Endothelial cell of hepatic sinusoid (primary cell): ENCODE results near the gene RALGAPA1.

Experiments
- in situ Hi-C: cut with HindIII; loops from 2 replicates; pipeline ENCODE4 v1.10.0; 2017; ENCODE audit warnings: low sequenced_read_pairs

RALGAPA1 gene

GRCh38 chr14:35704793-35705493, 104.2 kb downstream of the RALGAPA1 start:
- in situ Hi-C loops = no loop called here

GRCh38 chr14:35701531-35701930, 107.6 kb downstream of the RALGAPA1 start:
- in situ Hi-C loops = no loop called here

- in situ Hi-C loops = loop anchor here (25.0 kb wide), 1 partner anchor 113 kb away; no protein-coding TSS in a partner anchor
Observed at GRCh38 chr14:35699791-35700444, 109.2 kb downstream of the RALGAPA1 start.

- in situ Hi-C loops = loop anchor here (25.0 kb wide), 1 partner anchor 109 kb away; no protein-coding TSS in a partner anchor
Observed at GRCh38 chr14:35696575-35696974, 112.5 kb downstream of the RALGAPA1 start.

GRCh38 chr14:35696119-35696518, 113.0 kb downstream of the RALGAPA1 start:
- in situ Hi-C loops = loop anchor here (25.0 kb wide), 1 partner anchor 109 kb away; no protein-coding TSS in a partner anchor

- in situ Hi-C loops = loop anchor here (25.0 kb wide), 1 partner anchor 108 kb away; no protein-coding TSS in a partner anchor
Observed at GRCh38 chr14:35695647-35696046, 113.4 kb downstream of the RALGAPA1 start.

- in situ Hi-C loops = loop anchor here (25.0 kb wide), 1 partner anchor 108 kb away; no protein-coding TSS in a partner anchor
Observed at GRCh38 chr14:35695072-35695471, 114.0 kb downstream of the RALGAPA1 start.

GRCh38 chr14:35689000-35689460, 120.1 kb downstream of the RALGAPA1 start:
- in situ Hi-C loops = loop anchor here (5.0 to 25.0 kb wide), 2 partner anchors 102 to 247 kb away; no protein-coding TSS in a partner anchor

- in situ Hi-C loops = loop anchor here (5.0 to 25.0 kb wide), 2 partner anchors 101 to 246 kb away; no protein-coding TSS in a partner anchor
Observed at GRCh38 chr14:35688126-35688826, 120.8 kb downstream of the RALGAPA1 start.

GRCh38 chr14:35687335-35687939, 121.7 kb downstream of the RALGAPA1 start:
- in situ Hi-C loops = loop anchor here (5.0 to 25.0 kb wide), 2 partner anchors 100 to 245 kb away; no protein-coding TSS in a partner anchor

GRCh38 chr14:35683688-35684087, 125.4 kb downstream of the RALGAPA1 start:
- in situ Hi-C loops = loop anchor here (25.0 kb wide), 1 partner anchor 96 kb away; no protein-coding TSS in a partner anchor

- in situ Hi-C loops = loop anchor here (25.0 kb wide), 1 partner anchor 96 kb away; no protein-coding TSS in a partner anchor
Observed at GRCh38 chr14:35682802-35683201, 126.3 kb downstream of the RALGAPA1 start.

- in situ Hi-C loops = loop anchor here (10.0 to 25.0 kb wide), 2 partner anchors 91 to 604 kb away; no protein-coding TSS in a partner anchor
Observed at GRCh38 chr14:35678403-35679028, 130.6 kb downstream of the RALGAPA1 start.

GRCh38 chr14:35669782-35670181, 139.3 kb downstream of the RALGAPA1 start:
- in situ Hi-C loops = loop anchor here (10.0 kb wide), 1 partner anchor 595 kb away; no protein-coding TSS in a partner anchor

GRCh38 chr14:35666429-35667043, 142.6 kb downstream of the RALGAPA1 start:
- in situ Hi-C loops = no loop called here

GRCh38 chr14:35661875-35662274, 147.2 kb downstream of the RALGAPA1 start:
- in situ Hi-C loops = no loop called here

- in situ Hi-C loops = no loop called here
Observed at GRCh38 chr14:35653045-35653444, 156.1 kb downstream of the RALGAPA1 start.

GRCh38 chr14:35643513-35643912, 165.6 kb downstream of the RALGAPA1 start:
- in situ Hi-C loops = no loop called here

GRCh38 chr14:35637851-35638250, 171.2 kb downstream of the RALGAPA1 start:
- in situ Hi-C loops = no loop called here
